Measurements from ENCODE around the gene CHML. TPM values are rescaled to one million over a fixed set of nuclear protein-coding genes. Genes with fewer than 3 reads are reported as not detected.
A peak's percentile ranks its signal among the peaks of the same experiment; 100 is the strongest.

The CHML gene
- total RNA-seq, 1 donor from 2014 or later: 8.2 TPM

DNA sequence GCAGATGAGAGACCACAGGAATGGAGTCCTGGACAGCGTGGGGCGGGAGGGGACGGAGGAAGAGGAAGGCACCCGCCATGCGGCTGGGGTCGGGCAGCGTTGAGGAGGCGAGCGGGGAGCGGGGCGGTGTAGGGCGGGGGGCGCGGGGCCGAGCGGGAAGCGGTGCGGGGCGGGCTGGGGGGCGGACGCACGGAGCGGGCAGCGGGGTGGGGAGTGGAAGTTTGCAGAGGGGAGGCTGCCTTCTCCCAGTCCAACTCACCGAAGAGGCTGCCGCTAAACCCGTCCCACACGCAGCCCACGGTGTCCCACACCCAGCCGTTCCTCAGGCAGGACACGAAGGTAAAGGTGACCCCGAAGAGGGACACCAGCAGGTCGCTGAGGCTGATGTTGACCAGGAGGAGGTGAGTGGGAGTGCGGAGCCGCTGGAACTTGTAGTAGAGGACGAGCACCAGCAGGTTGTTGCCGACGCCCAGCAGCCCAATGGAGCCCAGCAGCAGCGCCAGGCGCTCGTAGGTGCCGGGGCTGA, 483 bp downstream of the CHML start:
- H3K27me3 ChIP-seq (ENCODE audit: low read depth): no peaks in the 10 kb centered on the region
- H3K27ac ChIP-seq (replicated peaks): peak overlapping the region; percentile 77
- peak overlapping the region; percentile 75 for H3K4me3 ChIP-seq
- intact Hi-C loops (cut with micrococcal nuclease): no loop called here
- peak; percentile 25 for DNase-seq
- H3K36me3 ChIP-seq: peaks cover 5% of the 10 kb centered on the region
- TF ChIP-seq, protein P1, sequence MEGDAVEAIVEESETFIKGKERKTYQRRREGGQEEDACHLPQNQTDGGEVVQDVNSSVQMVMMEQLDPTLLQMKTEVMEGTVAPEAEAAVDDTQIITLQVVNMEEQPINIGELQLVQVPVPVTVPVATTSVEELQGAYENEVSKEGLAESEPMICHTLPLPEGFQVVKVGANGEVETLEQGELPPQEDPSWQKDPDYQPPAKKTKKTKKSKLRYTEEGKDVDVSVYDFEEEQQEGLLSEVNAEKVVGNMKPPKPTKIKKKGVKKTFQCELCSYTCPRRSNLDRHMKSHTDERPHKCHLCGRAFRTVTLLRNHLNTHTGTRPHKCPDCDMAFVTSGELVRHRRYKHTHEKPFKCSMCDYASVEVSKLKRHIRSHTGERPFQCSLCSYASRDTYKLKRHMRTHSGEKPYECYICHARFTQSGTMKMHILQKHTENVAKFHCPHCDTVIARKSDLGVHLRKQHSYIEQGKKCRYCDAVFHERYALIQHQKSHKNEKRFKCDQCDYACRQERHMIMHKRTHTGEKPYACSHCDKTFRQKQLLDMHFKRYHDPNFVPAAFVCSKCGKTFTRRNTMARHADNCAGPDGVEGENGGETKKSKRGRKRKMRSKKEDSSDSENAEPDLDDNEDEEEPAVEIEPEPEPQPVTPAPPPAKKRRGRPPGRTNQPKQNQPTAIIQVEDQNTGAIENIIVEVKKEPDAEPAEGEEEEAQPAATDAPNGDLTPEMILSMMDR (IDR thresholded peaks at IDR 0.05; ENCODE audit: borderline replicate concordance): no peak
- H3K4me1 ChIP-seq: peaks cover 26% of the 10 kb centered on the region
- peaks cover 21% of the 10 kb centered on the region for H3K9me3 ChIP-seq (replicated peaks)

DNA sequence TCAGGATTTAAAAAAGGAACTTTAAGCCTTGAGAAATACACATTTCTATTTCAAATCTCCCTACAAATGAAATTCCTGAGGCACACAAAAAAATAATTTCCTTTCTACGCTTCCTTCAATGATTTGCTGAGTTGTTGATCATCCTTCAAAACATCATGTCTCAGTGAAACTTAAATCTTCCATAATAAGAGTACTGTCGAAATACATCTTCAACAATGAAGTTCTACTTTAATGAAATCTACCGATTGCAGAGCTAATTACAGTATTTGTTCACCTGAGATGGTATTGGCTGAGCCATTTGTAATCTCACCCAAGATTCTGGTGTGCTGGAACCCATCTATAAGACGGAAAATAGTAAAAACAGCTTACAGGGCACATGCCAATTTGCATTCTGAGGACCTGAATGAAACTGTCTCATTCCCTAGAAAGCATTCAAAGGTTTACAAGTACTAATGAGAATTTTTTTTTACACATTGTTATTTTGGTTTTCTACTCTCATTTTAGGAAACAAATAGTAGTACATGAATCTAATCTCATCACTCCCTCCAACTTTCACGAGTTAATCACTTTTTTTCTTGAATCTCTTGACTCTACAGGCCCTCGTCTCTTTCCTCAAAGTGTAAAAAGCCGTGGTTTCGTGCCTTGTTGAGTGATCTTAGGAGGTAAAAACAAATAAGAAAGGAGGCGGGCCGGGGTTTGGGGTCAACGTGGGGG, 1.1 kb downstream of the CHML start:
- DNase-seq: no peak
- peaks cover 21% of the 10 kb centered on the region for H3K9me3 ChIP-seq (replicated peaks)
- H3K4me1 ChIP-seq: peaks cover 26% of the 10 kb centered on the region
- H3K36me3 ChIP-seq: peaks cover 6% of the 10 kb centered on the region
- TF ChIP-seq, protein P1 (IDR thresholded peaks at IDR 0.05; ENCODE audit: borderline replicate concordance): no peak
- intact Hi-C loops (cut with micrococcal nuclease): no loop called here
- peak overlapping the region; percentile 75 for H3K4me3 ChIP-seq
- H3K27me3 ChIP-seq (ENCODE audit: low read depth): no peaks in the 10 kb centered on the region
- H3K27ac ChIP-seq (replicated peaks): peak overlapping the region; percentile 77

DNA sequence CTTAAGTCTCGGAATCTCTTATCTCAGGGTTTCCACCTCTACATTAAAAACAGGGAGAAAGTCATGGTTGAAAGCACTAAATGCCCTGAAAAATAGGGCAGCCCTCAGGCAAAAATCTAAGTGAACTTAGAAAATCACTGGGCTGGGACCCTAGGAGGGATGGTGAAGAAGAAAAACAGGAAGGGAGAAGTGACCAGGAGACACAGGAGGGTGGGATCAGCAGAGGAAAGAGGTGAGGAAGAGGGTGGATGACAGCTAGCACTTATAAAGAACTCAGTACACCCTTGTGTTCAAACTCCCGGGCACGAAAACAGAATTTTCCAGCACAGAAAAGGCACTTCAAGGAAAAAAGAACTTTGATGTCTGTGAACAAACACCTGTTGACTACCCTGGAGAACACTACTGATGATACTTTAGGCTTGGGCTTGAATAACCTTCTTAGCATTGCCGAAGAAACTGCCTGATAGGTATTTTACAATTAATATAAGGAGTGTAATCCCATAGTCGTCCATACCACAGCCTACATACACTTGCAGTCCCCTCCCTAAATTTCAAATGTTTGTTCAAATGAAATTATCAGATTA, 2.0 kb downstream of the CHML start:
- H3K36me3 ChIP-seq: peaks cover 6% of the 10 kb centered on the region
- no peaks in the 10 kb centered on the region for H3K27me3 ChIP-seq (ENCODE audit: low read depth)
- intact Hi-C loops (cut with micrococcal nuclease): no loop called here
- H3K4me3 ChIP-seq: no peak overlapping the region
- TF ChIP-seq, protein P1 (IDR thresholded peaks at IDR 0.05; ENCODE audit: borderline replicate concordance): no peak
- no peak overlapping the region for H3K27ac ChIP-seq (replicated peaks)
- peaks cover 18% of the 10 kb centered on the region for H3K9me3 ChIP-seq (replicated peaks)
- DNase-seq: no peak
- H3K4me1 ChIP-seq: peaks cover 26% of the 10 kb centered on the region

DNA sequence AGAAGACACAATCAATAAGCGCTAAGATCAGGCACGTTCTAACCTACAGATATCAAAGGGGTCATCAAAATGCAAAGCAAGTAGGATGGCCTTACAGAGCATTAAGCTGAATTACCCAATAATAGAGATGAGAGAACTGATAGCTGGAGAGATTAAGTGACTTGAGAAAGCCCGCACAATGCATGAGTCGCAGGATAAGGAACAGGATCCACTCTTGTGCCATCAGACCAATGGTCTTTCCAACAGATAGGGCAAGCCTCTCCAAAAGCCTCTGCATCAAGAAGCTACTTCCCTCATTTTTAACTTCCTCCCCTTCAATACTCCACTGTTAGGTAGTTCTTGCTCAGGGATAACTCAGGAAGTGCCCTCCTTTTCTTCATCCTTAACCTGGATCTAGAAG, 2.6 kb downstream of the CHML start:
- TF ChIP-seq, protein P1 (IDR thresholded peaks at IDR 0.05; ENCODE audit: borderline replicate concordance): no peak
- H3K4me1 ChIP-seq: peaks cover 26% of the 10 kb centered on the region
- H3K36me3 ChIP-seq: peaks cover 6% of the 10 kb centered on the region
- intact Hi-C loops (cut with micrococcal nuclease): no loop called here
- no peaks in the 10 kb centered on the region for H3K27me3 ChIP-seq (ENCODE audit: low read depth)
- H3K9me3 ChIP-seq (replicated peaks): peaks cover 12% of the 10 kb centered on the region
- no peak overlapping the region for H3K4me3 ChIP-seq
- no peak for DNase-seq
- no peak overlapping the region for H3K27ac ChIP-seq (replicated peaks)

DNA sequence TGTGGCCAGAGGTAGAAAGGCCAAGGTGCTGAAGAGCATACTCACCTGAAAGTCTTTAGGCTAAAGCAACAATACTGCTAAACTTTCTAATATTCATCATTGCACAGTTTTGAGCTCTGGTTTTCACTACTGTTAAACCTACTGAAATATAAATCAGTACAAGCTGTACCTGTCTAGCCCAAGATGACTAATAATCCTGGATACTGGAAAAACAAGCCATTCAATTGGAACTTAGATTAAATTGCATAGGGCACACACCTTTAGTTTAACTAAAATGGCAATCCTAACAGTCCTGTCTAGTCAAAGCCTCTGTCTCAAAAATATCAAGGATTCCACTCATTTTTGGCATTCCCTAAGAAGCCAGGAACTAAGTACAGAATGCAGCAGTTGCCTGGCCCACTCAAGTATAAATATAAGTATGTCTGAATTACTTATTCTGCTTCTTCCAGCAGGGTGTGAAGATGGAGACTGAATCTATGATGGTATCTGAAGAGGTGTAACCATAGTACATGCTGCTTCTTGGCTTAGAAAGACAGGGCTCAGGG, 3.1 kb downstream of the CHML start:
- intact Hi-C loops (cut with micrococcal nuclease): no loop called here
- Histone ChIP-seq H3K27me3 (ENCODE audit: low read depth) (no peaks in the 10 kb centered on the region), H3K4me1 (peaks cover 26% of the 10 kb centered on the region), H3K9me3 (replicated peaks) (peaks cover 8% of the 10 kb centered on the region), H3K27ac (replicated peaks) (no peak overlapping the region), H3K36me3 (peaks cover 6% of the 10 kb centered on the region), H3K4me3 (no peak overlapping the region)
- no peak for DNase-seq
- TF ChIP-seq, protein P1 (IDR thresholded peaks at IDR 0.05; ENCODE audit: borderline replicate concordance): no peak

Measured in left ventricle myocardium inferior (tissue), 1 donor.